Skin epidermis (tissue), 12 donors: Measurements from ENCODE around the gene TM6SF1.
A peak's percentile ranks its signal among the peaks of the same experiment; 100 is the strongest.
"Not testable (repeated sequence)": the region's sequence is repeated elsewhere in the genome, so short reads cannot be mapped to it uniquely, and the experiment has no call there.

Source experiments
- H3K27ac ChIP-seq, 21 experiments: fragments of 200-600 bp; sonication (generic) in 11 of 21; one replicate each; pipeline ENCODE4 v1.5.0; 2020; ENCODE audit warnings: mild to moderate bottlenecking in 3 of 21, inconsistent platforms in 2 of 21, moderate library complexity in 2 of 21
- H3K4me3 ChIP-seq, 7 experiments: fragments of 200-600 bp; sonication (generic) in 2 of 7; one replicate each; pipeline ENCODE4 v1.5.0; 2020; ENCODE audit warnings: inconsistent platforms in 2 of 7, mild to moderate bottlenecking in 2 of 7, moderate library complexity in 1 of 7

The TM6SF1 gene

GRCh38 chr15:83164771-83165404, 57.4 kb downstream of the TM6SF1 start:
- H3K4me3 ChIP-seq, result no peak overlapping the region
- no peak overlapping the region for H3K27ac ChIP-seq

- H3K27ac ChIP-seq, result no peak overlapping the region
- H3K4me3 ChIP-seq, result no peak overlapping the region
Measured at GRCh38 chr15:83166218-83166617, 58.8 kb downstream of the TM6SF1 start.

GRCh38 chr15:83166830-83167229, 59.4 kb downstream of the TM6SF1 start:
- Histone ChIP-seq H3K4me3 (no peak overlapping the region), H3K27ac (no peak overlapping the region)

- H3K27ac ChIP-seq, H3K4me3 ChIP-seq: not testable (repeated sequence)
Measured at GRCh38 chr15:83169576-83169975, 62.1 kb downstream of the TM6SF1 start.

- no peak overlapping the region for H3K27ac ChIP-seq
Measured at GRCh38 chr15:83170474-83171165, 63.2 kb downstream of the TM6SF1 start.

GRCh38 chr15:83174891-83175290, 67.4 kb downstream of the TM6SF1 start:
- Histone ChIP-seq H3K4me3 (no peak overlapping the region), H3K27ac (peak overlapping the region in 1 of 21 experiments; percentile 36)

More at GRCh38 chr15:83170474-83171165, 63.2 kb downstream of the TM6SF1 start:
- H3K4me3 ChIP-seq, result no peak overlapping the region

GRCh38 chr15:83178390-83178789, 70.9 kb downstream of the TM6SF1 start:
- no peak overlapping the region for H3K4me3 ChIP-seq
- H3K27ac ChIP-seq, result no peak overlapping the region

GRCh38 chr15:83178869-83179325, 71.5 kb downstream of the TM6SF1 start:
- H3K4me3 ChIP-seq, result no peak overlapping the region
- no peak overlapping the region for H3K27ac ChIP-seq

- Histone ChIP-seq H3K27ac (no peak overlapping the region), H3K4me3 (no peak overlapping the region)
Measured at GRCh38 chr15:83185561-83185960, 78.1 kb downstream of the TM6SF1 start.
